Measurements from ENCODE around the gene HOXB2. TPM values are rescaled to one million over a fixed set of nuclear protein-coding genes. Genes with fewer than 3 reads are reported as not detected.

Gene HOXB2
- total and polyA plus RNA-seq, 2 donors (not counting 1 experiment from before 2014, with no cell fraction given): 6.1 to 9.2 TPM

GRCh38 chr17:48584223-48584741, 39.4 kb upstream of the HOXB2 start:
- no peak overlapping the region for H3K9ac ChIP-seq (ENCODE audit: low read length)
- H3K9me3 Mint-ChIP-seq (ENCODE audit: insufficient read depth): no peaks in the 10 kb centered on the region
- no peak for TF ChIP-seq CTCF (IDR thresholded peaks at IDR 0.05)
- no peak for TF ChIP-seq EZH2 (IDR thresholded peaks at IDR 0.05; ENCODE audit: borderline replicate concordance, insufficient read depth, low read depth, low read length, poor library complexity, severe bottlenecking)
- H3K79me2 ChIP-seq (ENCODE audit: control insufficient read depth, insufficient read depth, low read length): no peaks in the 10 kb centered on the region
- H3K27ac ChIP-seq (ENCODE audit: low read length in 2 of 2): no peak overlapping the region
- intact Hi-C loops (cut with micrococcal nuclease): no loop called here
- H3K27ac Mint-ChIP-seq: no peak overlapping the region
- WGBS (ENCODE audit: insufficient coverage): 80% methylated on average over 1 of the region's 2 CpGs
- peaks cover 94% of the 10 kb centered on the region for H3K27me3 Mint-ChIP-seq
- CTCF ChIA-PET: interaction anchor here (0.9 to 2.2 kb wide), 3 partner anchors 29 to 248 kb away, joined by 4 to 20 read pairs (median 4); no protein-coding TSS in a partner anchor
- DNase-seq (no peak), ATAC-seq (ENCODE audit: low read depth) (no peak)
- H3K4me1 Mint-ChIP-seq: peaks cover 44% of the 10 kb centered on the region
- peaks cover 0 to 99% (median 90%) of the 10 kb centered on the region in 4 experiments for H3K27me3 ChIP-seq (replicated peaks in 1 of 4; ENCODE audit: control extremely low read depth in 1 of 4, control insufficient read depth in 3 of 4, insufficient read depth in 4 of 4, low read length in 3 of 4)
- POLR2A ChIA-PET: no interaction called here
- no peak overlapping the region for H3K4me3 ChIP-seq (ENCODE audit: control extremely low read depth in 1 of 5, extremely low read depth in 1 of 5, insufficient read depth in 1 of 5, low read depth in 2 of 5, low read length in 4 of 5)
- H3K4me2 ChIP-seq (replicated peaks; ENCODE audit: low read depth, low read length, poor library complexity, severe bottlenecking): no peak overlapping the region
- no peaks in the 10 kb centered on the region for H3K36me3 ChIP-seq (replicated peaks in 1 of 2; ENCODE audit: control extremely low read depth in 1 of 2, control insufficient read depth in 1 of 2, extremely low read depth in 1 of 2, insufficient read depth in 2 of 2, low read length in 1 of 2)
- peaks cover 4% of the 10 kb centered on the region for H4K20me1 ChIP-seq (ENCODE audit: control insufficient read depth, insufficient read depth, low read length, poor library complexity, severe bottlenecking)
- H3K4me3 Mint-ChIP-seq: peak overlapping the region; percentile 97
- no peak overlapping the region for H2AFZ ChIP-seq (ENCODE audit: insufficient read depth, low read depth, low read length, poor library complexity, severe bottlenecking)
- peaks cover 0 to 23% (median 0%) of the 10 kb centered on the region in 3 donors for H3K9me3 ChIP-seq (ENCODE audit: control extremely low read depth in 1 of 3, control insufficient read depth in 2 of 3, insufficient read depth in 1 of 3, low read length in 2 of 3)
- H3K4me1 ChIP-seq (ENCODE audit: control insufficient read depth in 2 of 2, insufficient read depth in 2 of 2, low read length in 2 of 2): peaks cover 45 to 57% of the 10 kb centered on the region in 2 donors

GRCh38 chr17:48583708-48584222, 38.9 kb upstream of the HOXB2 start:
- Mint-ChIP-seq H3K4me1 (peaks cover 49% of the 10 kb centered on the region), H3K9me3 (ENCODE audit: insufficient read depth) (no peaks in the 10 kb centered on the region), H3K27ac (no peak overlapping the region), H3K4me3 (no peak overlapping the region), H3K27me3 (peaks cover 94% of the 10 kb centered on the region)
- no peak overlapping the region for H2AFZ ChIP-seq (ENCODE audit: insufficient read depth, low read depth, low read length, poor library complexity, severe bottlenecking)
- ChIA-PET POLR2A (no interaction called here), CTCF (interaction anchor here (0.9 to 2.2 kb wide), 3 partner anchors 29 to 248 kb away, joined by 4 to 20 read pairs (median 4); no protein-coding TSS in a partner anchor)
- no CpG with 5 or more reads among the region's 3 CpGs for WGBS (ENCODE audit: insufficient coverage)
- DNase-seq (no peak), ATAC-seq (ENCODE audit: low read depth) (no peak)
- H3K4me3 ChIP-seq (ENCODE audit: control extremely low read depth in 1 of 5, extremely low read depth in 1 of 5, insufficient read depth in 1 of 5, low read depth in 2 of 5, low read length in 4 of 5): no peak overlapping the region
- peaks cover 4% of the 10 kb centered on the region for H4K20me1 ChIP-seq (ENCODE audit: control insufficient read depth, insufficient read depth, low read length, poor library complexity, severe bottlenecking)
- no peaks in the 10 kb centered on the region for H3K79me2 ChIP-seq (ENCODE audit: control insufficient read depth, insufficient read depth, low read length)
- H3K9ac ChIP-seq (ENCODE audit: low read length): no peak overlapping the region
- H3K9me3 ChIP-seq (ENCODE audit: control extremely low read depth in 1 of 3, control insufficient read depth in 2 of 3, insufficient read depth in 1 of 3, low read length in 2 of 3): peaks cover 0 to 27% (median 0%) of the 10 kb centered on the region in 3 donors
- peaks cover 50 to 60% of the 10 kb centered on the region in 2 donors for H3K4me1 ChIP-seq (ENCODE audit: control insufficient read depth in 2 of 2, insufficient read depth in 2 of 2, low read length in 2 of 2)
- intact Hi-C loops (cut with micrococcal nuclease): no loop called here
- H3K36me3 ChIP-seq (replicated peaks in 1 of 2; ENCODE audit: control extremely low read depth in 1 of 2, control insufficient read depth in 1 of 2, extremely low read depth in 1 of 2, insufficient read depth in 2 of 2, low read length in 1 of 2): no peaks in the 10 kb centered on the region
- no peak overlapping the region for H3K27ac ChIP-seq (ENCODE audit: low read length in 2 of 2)
- H3K4me2 ChIP-seq (replicated peaks; ENCODE audit: low read depth, low read length, poor library complexity, severe bottlenecking): no peak overlapping the region
- peaks cover 0 to 99% (median 90%) of the 10 kb centered on the region in 4 experiments for H3K27me3 ChIP-seq (replicated peaks in 1 of 4; ENCODE audit: control extremely low read depth in 1 of 4, control insufficient read depth in 3 of 4, insufficient read depth in 4 of 4, low read length in 3 of 4)
- no peak for TF ChIP-seq EZH2 (IDR thresholded peaks at IDR 0.05; ENCODE audit: borderline replicate concordance, insufficient read depth, low read depth, low read length, poor library complexity, severe bottlenecking)
